Vagina (tissue), 2 donors: ENCODE results near the gene CCL28. TPM values are rescaled to one million over a fixed set of nuclear protein-coding genes. Genes with fewer than 3 reads are reported as not detected.
A peak's percentile ranks its signal among the peaks of the same experiment; 100 is the strongest.
"Not testable (repeated sequence)": the region's sequence is repeated elsewhere in the genome, so short reads cannot be mapped to it uniquely, and the experiment has no call there.

ENCODE experiments used
- DNase-seq, 2 donors: peaks; one replicate each; pipeline ENCODE4 v3.0.0-alpha.2; 2017; ENCODE audit errors: extremely low spot score in 2 of 2
- H3K27ac ChIP-seq: fragments of 200-600 bp; sonication (generic); one replicate; pipeline ENCODE4 v1.5.1; 2019
- H3K27me3 ChIP-seq: fragments of 200-600 bp; sonication (generic); one replicate; pipeline ENCODE4 v1.5.1; 2019
- H3K36me3 ChIP-seq, 2 donors: fragments of 200-600 bp; sonication (generic); one replicate each; pipeline ENCODE4 v1.5.1; 2017 to 2019
- H3K4me1 ChIP-seq: fragments of 200-600 bp; sonication (generic); one replicate; pipeline ENCODE4 v1.5.1; 2019
- H3K4me3 ChIP-seq, 2 donors: fragments of 200-600 bp; sonication (generic); 1 replicate in 1 of 2; 2 replicates in 1 of 2; pipeline ENCODE4 v1.5.1; 2016 to 2019
- H3K9me3 ChIP-seq: fragments of 200-600 bp; sonication (generic); one replicate; pipeline ENCODE4 v1.5.1; 2019
- POLR2A ChIP-seq, 2 donors: fragments of 450-650 bp; IDR thresholded peaks; one replicate each; pipeline ENCODE4 v1.6.1; 2017; ENCODE audit warnings: antibody characterized with exemption in 2 of 2, mild to moderate bottlenecking in 2 of 2, moderate library complexity in 2 of 2
- POLR2AphosphoS5 ChIP-seq, 2 donors: sonication (generic); formaldehyde crosslinking; IDR thresholded peaks; one replicate each; pipeline ENCODE4 v1.9.0; 2017; ENCODE audit warnings: antibody characterized with exemption in 2 of 2, mild to moderate bottlenecking in 2 of 2, low read depth in 1 of 2; ENCODE audit not compliant: insufficient read depth in 1 of 2
- intact Hi-C: fragments of 100-400 bp; cut with DNase I; formaldehyde crosslinking; loops from one replicate; pipeline ENCODE4 v1.15.1; 2023
- total RNA-seq: library from RNA; depleted of rRNA; stranded (reverse); fragments of >200 nt; gene quantifications from one replicate; pipeline ENCODE4 v1.2.3, GENCODE V29; 2016
- TF ChIP-seq, protein P1 (sequence below), 3 experiments: fragments of 450-650 bp in 2 of 3; fragments of 200-600 bp in 1 of 3; sonication (generic) in 1 of 3; IDR thresholded peaks; one replicate each; pipeline ENCODE4 v1.5.1; 2017 to 2019; ENCODE audit warnings: antibody characterized with exemption in 3 of 3, mild to moderate bottlenecking in 2 of 3, moderate library complexity in 2 of 3

CCL28 gene
- total RNA-seq, 1 donor from 2014 or later = 0.74 TPM

DNA sequence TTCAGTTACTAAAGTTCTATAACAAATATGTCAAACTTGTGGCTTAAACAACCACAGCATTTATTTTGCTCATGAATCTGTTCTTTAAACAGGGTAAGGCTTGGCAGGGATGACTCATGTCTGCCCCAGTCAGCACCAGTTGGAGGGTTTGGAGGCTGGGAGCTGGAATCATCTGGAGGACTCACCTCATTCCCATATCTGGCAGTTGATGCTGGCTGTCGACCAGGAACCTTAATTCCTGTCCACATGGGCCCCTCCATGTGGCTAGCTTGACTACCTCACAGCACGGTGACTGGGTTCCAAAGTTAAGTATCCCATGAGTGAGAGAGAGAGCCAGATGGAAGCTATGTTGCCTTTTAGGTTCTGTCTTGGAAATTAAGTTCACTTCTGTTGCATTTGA lies 13.8 kb upstream of the CCL28 start:
- TF ChIP-seq POLR2A (IDR thresholded peaks at IDR 0.05) (no peak), POLR2AphosphoS5 (IDR thresholded peaks at IDR 0.05; ENCODE audit: insufficient read depth in 1 of 2, low read depth in 1 of 2) (no peak)
- TF ChIP-seq, protein P1, sequence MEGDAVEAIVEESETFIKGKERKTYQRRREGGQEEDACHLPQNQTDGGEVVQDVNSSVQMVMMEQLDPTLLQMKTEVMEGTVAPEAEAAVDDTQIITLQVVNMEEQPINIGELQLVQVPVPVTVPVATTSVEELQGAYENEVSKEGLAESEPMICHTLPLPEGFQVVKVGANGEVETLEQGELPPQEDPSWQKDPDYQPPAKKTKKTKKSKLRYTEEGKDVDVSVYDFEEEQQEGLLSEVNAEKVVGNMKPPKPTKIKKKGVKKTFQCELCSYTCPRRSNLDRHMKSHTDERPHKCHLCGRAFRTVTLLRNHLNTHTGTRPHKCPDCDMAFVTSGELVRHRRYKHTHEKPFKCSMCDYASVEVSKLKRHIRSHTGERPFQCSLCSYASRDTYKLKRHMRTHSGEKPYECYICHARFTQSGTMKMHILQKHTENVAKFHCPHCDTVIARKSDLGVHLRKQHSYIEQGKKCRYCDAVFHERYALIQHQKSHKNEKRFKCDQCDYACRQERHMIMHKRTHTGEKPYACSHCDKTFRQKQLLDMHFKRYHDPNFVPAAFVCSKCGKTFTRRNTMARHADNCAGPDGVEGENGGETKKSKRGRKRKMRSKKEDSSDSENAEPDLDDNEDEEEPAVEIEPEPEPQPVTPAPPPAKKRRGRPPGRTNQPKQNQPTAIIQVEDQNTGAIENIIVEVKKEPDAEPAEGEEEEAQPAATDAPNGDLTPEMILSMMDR (IDR thresholded peaks at IDR 0.05) = no peak
- Histone ChIP-seq H3K27ac (no peak overlapping the region), H3K36me3 (no peaks in the 10 kb centered on the region), H3K9me3 (no peaks in the 10 kb centered on the region), H3K4me1 (peaks cover 11% of the 10 kb centered on the region), H3K27me3 (no peaks in the 10 kb centered on the region), H3K4me3 (no peak overlapping the region)
- DNase-seq = no peak
- intact Hi-C loops = no loop called here

DNA sequence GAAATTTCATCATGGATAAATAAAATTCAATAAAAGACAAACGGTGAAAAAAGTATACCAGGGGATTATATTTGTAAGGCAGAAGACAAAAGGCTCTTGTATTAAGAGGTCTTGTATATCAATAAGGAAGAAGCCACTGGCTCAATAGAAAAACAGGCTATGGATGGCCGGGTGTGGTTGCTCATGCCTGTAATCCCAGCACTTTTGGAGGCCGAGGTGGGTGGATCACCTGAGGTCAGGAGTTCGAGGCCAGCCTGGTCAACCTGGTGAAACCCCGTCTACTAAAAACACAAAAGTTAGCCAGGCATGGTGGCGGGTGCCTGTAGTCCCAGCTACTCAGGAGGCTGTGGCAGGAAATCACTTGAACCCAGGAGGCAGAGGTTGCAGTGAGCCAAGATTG lies 10.9 kb upstream of the CCL28 start:
- H3K4me1 ChIP-seq, H3K36me3 ChIP-seq, intact Hi-C loops, H3K27me3 ChIP-seq, H3K4me3 ChIP-seq, H3K9me3 ChIP-seq, H3K27ac ChIP-seq: not testable (repeated sequence)
- DNase-seq = peak in 1 of 2 donors; percentile 16

DNA sequence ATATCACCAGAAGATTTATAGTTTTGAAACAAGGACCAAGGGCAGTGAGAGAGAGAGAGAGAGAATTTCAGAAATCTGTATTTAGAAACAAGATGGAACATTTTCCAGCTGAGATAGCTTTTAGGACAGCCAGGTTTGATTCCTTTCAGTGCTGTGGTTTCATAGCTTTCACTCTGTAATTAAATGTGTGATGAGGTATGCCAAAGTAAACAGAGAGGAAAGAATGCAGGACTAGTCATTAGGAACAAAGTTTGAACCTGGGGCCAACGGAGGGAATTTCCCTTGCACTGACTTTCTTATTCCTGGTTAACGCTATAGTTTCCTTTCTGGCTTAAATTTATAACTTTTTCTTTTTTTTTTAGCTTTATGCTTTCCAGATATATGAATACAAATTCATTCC lies 10.0 kb upstream of the CCL28 start:
- H3K36me3 ChIP-seq = no peaks in the 10 kb centered on the region
- no peaks in the 10 kb centered on the region for H3K27me3 ChIP-seq
- no peak for DNase-seq
- intact Hi-C loops = no loop called here
- H3K4me1 ChIP-seq = peaks cover 6% of the 10 kb centered on the region
- no peak for TF ChIP-seq POLR2AphosphoS5 (IDR thresholded peaks at IDR 0.05; ENCODE audit: insufficient read depth in 1 of 2, low read depth in 1 of 2)
- no peak for TF ChIP-seq POLR2A (IDR thresholded peaks at IDR 0.05)
- TF ChIP-seq, protein P1 (IDR thresholded peaks at IDR 0.05) = no peak
- H3K27ac ChIP-seq = no peak overlapping the region
- H3K4me3 ChIP-seq = no peak overlapping the region
- no peaks in the 10 kb centered on the region for H3K9me3 ChIP-seq

DNA sequence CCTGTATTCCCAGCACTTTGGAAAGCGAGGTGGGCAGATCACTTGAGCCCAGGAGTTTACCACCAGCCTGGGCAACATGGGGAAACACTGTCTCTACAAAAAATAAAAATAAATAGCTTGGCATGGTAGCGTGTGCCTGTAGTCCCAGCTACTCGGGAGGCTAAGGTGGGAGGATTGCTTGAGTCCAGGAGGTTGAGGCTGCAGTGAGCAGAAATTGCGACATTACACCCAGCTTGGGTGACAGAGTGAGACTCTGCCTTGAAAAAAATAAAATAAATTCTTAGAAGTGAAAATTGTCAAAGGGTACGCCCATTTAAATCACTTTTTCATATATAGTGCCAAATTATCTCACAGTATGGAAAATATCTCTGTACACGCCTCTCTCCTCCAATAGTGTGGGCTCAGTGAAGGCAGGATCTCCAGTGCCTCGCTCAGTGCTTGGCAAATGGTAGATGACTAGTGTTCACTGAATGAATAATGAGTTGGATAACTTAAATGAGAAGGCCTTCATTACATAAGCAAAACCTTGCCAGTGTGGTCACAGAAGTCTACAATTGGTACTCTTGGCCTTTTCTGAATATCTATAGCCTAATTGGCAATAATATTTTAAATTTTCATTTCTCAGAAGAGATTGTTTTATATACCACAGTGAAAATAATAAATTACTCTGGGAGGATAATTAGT lies 9.4 kb upstream of the CCL28 start:
- intact Hi-C loops = no loop called here
- H3K27me3 ChIP-seq = no peaks in the 10 kb centered on the region
- no peaks in the 10 kb centered on the region for H3K36me3 ChIP-seq
- peak in 1 of 2 donors; percentile 34 for DNase-seq
- no peak overlapping the region for H3K4me3 ChIP-seq
- no peak overlapping the region for H3K27ac ChIP-seq
- no peak for TF ChIP-seq POLR2A (IDR thresholded peaks at IDR 0.05)
- TF ChIP-seq, protein P1 (IDR thresholded peaks at IDR 0.05) = no peak
- TF ChIP-seq POLR2AphosphoS5 (IDR thresholded peaks at IDR 0.05; ENCODE audit: insufficient read depth in 1 of 2, low read depth in 1 of 2) = no peak
- H3K9me3 ChIP-seq = no peaks in the 10 kb centered on the region
- H3K4me1 ChIP-seq = peaks cover 6% of the 10 kb centered on the region

DNA sequence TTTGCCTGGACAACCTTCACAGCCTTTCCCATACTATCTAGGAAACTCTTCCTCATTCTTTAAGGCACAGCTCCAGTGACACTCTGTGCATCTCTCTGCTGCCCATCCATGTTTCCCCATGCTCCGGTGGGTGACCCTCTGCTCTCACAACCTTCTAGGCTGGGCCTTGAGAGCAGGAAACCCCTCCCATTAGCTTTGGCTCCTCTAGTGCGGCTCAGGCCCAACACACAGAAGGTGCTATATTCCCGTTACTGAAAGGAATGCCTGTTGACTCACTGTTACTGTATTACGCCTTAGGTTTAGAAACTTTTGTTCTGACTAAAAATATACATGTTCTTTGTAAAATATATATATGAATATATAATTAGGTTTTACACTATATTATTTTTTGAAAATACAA lies 8.1 kb upstream of the CCL28 start:
- no peak overlapping the region for H3K4me3 ChIP-seq
- H3K9me3 ChIP-seq = no peaks in the 10 kb centered on the region
- H3K4me1 ChIP-seq = peaks cover 6% of the 10 kb centered on the region
- peak in 1 of 2 donors; percentile 49 for DNase-seq
- TF ChIP-seq, protein P1 (IDR thresholded peaks at IDR 0.05) = no peak
- TF ChIP-seq POLR2A (IDR thresholded peaks at IDR 0.05) = no peak
- H3K27ac ChIP-seq = no peak overlapping the region
- no peaks in the 10 kb centered on the region for H3K27me3 ChIP-seq
- no peaks in the 10 kb centered on the region for H3K36me3 ChIP-seq
- intact Hi-C loops = no loop called here
